ENCODE measurements around the gene TMOD2. TPM values are rescaled to one million over a fixed set of nuclear protein-coding genes. Genes with fewer than 3 reads are reported as not detected.
A peak's percentile ranks its signal among the peaks of the same experiment; 100 is the strongest.

The TMOD2 gene
- 1.4 TPM for total RNA-seq

DNA sequence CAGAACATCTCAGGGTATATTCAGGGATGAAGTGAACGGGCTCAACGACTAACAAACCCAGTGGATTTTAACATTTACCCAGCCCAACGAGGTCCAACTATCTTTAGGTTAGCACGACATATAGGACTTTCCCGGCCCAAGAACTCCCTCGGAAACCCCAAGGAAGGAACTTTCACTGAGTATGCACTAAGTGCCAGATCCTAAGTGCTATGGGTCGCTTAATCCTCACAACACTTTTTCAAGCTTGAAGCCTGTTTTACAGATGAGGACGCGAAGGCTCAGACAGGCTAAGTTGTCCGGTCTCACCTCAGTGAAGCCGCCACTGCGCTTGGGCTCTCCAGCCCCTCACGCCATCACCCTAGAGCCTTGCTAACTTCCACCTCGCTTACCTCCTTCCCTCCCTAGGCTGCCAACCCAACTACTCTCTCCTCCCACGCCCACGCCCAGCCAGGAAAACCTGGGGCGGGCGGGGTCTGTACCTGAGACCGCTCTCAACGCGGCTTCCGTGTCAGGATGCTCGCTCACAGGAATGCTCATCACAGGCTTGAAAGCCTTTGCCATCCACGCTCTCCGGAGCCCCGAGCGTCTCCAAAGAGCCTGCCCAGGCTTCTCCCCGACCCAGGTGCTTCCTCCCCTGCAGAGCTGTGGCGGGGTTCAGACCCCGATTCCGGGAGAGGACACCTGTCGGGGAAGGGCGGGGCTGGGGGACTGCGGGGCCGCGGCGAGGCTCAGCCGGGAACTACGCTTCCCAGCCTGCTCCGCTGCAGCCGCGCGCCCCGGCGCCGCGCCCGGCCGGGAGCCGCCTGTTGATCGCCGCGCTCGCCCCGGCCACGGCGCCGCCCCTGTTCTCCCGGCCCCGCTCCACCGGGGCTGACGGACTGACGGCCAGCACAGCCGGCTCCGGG is at the start of gene TMOD2:
TSS of gene TMOD2 (plus strand) at position 806 of the 905 bp plus-strand sequence. CDS start 14,845 bp downstream, outside the sequence.
- peak; percentile 63 for DNase-seq (ENCODE audit: low spot score)
- ATAC-seq: peak; percentile 97

DNA sequence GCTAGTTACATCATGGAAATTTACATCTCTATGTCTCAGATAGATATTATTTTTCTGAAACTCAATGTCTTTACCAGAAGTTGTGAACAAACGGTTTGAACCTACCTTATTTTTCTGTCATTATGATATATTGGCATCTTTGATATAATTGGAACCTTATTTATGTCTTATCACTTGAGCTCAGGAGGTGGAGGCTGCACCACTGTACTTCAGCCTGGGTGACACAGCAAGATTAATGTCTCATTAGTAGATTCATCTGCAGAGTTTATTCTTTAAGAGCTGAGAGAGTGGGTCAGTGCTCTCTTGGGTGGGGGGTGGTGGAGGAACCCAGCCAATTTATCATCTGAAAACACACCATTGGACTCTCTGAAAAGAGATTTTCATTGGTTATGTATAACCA is 48.7 kb upstream of the TMOD2 start:
- DNase-seq (ENCODE audit: low spot score): no peak
- no peak for ATAC-seq

DNA sequence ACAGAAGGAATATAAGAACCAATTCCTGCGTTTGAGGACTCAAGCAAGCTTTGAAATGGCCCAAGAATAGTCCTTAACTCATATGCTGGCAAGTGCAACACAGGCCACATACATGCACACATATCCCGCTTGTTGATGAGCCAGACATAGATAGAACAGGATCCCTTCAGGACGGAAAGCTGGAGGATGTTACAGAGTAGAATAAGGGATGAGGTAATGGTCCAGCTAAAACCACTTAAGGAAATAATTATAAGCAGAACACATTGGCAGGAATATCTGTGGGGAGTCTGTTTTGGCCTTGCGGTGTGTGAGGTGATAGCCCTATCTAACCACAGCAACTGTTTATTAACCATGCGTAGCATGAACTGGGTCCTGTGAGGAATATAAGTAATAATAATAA is 45.1 kb upstream of the TMOD2 start:
- no peak for DNase-seq (ENCODE audit: low spot score)
- ATAC-seq: no peak

DNA sequence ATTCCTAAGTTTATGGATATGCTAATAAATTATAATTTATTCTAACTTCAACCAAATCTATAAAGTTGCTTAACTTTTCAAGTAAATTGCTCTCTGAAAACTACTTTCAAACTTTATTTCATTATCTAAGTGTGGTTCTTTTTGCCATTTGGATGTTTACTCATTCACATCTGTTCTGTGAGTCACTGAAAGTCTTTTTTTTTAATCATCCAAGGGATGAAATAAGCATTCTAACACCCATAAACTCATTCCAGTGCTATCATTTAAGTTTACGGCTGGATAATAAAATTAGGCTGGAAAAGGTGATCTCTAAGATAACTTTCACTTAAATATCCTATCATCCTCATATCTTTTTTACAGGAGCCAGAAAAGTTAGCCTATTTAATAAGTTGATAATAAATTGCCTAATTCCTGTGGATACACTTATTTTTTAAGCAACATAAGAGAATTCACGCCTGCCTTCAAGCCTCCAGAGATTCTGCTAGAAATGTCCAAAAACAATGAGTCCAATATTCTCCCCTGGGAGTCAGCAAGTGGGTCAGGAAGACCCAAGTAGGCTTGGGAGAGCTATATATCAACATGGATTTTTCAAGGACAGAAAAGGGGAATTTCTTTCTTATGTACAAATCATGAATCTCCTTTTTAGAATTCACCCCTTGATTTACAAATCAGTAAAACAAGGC is 44.3 kb upstream of the TMOD2 start:
- DNase-seq (ENCODE audit: low spot score): no peak
- no peak for ATAC-seq

DNA sequence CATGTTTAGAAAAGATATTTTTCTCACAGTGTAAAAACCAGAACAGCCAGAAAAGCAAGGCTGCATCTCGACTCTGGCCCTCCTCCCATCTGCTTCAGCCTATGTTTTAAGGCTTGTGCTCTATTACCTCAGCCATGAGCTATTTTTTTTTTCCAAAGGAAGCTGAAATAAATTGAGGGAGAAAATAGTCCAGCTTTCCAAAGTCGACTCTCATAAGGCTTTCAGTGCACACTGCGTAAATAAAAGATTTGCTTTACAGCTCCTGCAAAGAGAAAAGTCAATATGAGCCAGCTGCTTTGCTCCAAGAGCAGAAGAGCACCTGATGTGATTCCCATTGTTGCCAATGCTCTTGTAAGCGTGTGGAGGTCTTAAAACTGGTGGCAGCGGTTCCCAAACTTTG is 43.4 kb upstream of the TMOD2 start:
- ATAC-seq: no peak
- no peak for DNase-seq (ENCODE audit: low spot score)

DNA sequence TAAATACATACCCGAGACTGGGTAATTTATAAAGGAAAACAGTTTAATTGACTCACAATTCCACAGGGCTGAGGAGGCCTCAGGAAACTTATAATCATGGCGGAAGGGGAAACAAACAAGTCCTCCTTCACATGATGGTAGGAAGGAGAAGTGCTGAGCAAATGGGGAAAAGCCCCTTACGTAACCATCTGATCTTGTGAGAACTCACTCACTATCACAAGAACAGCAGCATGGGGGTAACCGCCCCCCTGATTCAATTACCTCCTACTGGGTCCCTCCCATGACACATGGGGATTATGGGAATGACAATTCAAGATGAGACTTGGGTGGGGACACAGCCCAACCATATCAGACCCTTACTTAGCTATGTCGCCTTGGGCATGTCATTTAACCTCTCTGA is 42.4 kb upstream of the TMOD2 start:
- DNase-seq (ENCODE audit: low spot score): no peak
- ATAC-seq: no peak

DNA sequence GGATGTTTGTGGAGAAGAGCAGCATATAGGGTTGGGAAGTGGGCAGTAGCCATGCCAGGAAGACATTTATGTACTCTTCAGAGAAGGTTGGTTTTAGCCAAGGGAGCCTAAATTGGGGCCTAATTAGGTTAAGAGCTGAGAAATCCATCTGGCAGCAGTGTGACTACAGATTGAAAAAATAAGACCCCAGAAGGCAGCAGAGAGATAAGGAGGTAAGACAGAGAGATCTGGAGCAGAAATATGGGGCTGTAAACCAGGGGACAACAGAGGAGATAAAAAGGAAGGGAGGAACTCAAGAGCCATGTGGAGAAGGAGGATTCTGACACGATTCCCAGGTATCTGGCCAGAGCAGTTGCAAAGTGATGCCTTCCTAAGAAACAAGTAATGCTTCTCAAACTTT is 37.2 kb upstream of the TMOD2 start:
- DNase-seq (ENCODE audit: low spot score) (no peak), ATAC-seq (no peak)

DNA sequence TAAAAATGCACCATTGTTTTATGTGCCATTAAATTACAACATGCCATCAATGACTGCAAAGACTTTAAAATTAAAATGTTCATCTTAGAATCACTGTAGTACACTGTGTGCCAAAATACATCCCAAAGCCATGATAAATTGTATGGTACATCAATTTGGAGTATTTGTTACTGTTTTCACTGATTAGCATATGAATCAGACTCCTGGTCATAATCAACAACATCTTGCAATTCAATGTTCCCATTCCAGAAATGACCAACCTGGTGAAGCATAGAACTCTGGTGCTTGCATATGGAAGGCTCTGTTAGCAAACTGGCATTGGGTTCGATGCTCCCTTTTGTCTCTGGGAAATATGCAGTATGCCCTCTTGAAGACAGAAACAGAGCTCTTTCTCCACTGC is 36.5 kb upstream of the TMOD2 start:
- DNase-seq (ENCODE audit: low spot score) (no peak), ATAC-seq (no peak)

DNA sequence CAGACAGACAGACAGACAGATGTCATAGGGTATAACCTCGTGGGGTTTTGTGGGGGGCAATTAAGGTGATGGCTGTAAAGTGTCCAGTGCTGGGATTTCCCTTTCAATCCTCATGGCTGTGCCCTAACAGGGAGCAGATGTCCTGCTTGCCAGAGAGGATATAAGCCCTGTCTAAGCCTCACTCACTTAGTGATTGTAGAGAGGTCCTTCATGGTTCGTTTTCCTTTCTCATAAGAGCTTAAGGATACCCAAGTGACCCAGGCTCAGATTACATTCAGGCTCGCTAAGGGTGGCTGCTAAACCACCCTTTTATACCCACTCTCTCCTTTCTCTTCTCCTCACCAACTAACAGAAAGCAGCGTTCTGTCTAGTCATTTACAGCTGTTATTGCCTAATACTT is 33.2 kb upstream of the TMOD2 start:
- no peak for ATAC-seq

DNA sequence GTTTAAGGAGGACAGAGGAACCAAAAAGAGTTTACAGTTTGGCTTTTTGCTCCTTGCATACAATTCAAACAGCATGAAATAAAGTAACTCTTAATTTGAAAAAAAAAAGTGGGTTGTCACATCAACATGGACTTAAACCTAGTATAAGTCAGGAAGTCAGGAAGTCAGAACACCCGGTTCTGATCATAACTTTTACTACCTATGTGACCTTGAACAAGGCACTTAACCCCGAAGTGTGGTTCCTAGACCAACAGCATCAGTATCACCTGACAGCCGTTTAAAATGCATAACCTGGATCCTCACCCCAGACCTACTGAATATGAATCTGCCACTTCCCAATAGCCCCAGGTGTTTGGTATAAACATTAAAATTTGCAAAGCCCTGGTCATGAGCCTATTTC is 32.7 kb upstream of the TMOD2 start:
- ATAC-seq: no peak
- no peak for DNase-seq (ENCODE audit: low spot score)

More for the DNA sequence above, 33.2 kb upstream of the TMOD2 start:
- no peak for DNase-seq (ENCODE audit: low spot score)

DNA sequence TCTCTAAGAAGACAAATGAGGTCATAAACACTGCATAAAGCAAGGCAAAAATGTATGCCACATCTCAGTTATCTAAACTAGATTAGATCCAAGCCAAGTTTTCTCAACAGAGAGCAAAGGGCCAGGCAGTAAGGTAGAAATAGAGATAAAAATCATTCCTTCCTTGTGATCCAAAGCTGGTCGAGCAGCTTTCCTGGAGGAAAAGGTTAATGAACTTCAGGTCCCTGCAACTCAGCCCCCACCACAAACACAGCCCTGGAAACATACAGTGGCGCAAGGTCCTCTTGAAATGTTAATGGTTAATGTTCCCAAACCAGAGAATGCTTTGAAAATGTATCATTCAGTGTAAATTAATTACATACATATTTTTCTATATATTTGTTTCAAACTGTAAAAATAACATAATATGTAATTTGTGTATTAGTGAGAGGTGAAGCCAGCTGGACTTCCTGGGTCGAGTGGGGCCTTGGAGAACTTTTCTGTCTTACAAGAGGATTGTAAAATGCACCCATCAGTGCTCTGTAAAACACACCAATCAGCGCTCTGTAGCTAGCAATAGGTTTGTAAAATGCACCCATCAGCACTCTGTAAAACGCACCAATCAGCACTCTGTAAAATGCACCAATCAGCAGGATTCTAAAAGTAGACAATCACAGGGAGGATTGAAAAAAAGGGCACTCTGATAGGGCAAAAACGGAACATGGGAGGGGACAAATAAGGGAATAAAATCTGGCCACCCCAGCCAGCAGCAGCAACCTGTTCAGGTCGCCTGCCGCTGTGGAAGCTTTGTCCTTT is 31.0 kb upstream of the TMOD2 start:
- no peak for DNase-seq (ENCODE audit: low spot score)
- no peak for ATAC-seq

DNA sequence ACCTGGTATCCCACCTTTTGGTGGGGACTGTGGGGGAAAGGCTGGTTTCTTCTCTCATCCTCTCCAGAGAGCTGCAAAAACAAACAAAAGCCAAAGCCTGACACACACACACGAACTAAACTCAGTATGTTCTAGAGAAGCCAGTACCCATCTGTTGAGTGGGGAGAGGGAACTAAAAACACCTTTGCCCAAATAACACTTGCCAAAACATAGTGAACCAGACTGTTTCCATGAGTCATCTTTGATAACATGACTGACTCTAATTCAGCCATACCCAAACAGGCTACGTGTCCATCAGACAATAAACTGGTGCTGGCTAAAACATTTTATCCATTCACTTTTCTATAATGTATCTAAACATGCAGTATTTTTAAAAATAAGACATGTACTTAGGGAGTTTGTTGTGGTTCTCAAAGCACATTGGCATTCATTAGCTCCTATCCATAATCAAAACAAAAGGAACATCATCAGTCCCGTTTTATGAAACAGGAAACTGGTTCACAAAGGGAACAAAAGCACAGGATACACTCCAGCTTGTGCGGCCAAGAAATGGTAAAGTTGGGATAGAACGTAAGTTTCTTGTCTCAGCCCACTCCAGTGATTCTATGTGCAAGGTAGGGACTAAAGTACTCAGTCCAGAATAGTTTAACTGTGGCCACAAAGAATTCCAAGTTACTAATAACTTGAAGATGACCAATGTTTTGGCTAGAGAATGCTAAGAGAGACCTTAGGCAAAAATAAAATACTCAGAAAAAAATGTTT is 30.0 kb upstream of the TMOD2 start:
- DNase-seq (ENCODE audit: low spot score): no peak

DNA sequence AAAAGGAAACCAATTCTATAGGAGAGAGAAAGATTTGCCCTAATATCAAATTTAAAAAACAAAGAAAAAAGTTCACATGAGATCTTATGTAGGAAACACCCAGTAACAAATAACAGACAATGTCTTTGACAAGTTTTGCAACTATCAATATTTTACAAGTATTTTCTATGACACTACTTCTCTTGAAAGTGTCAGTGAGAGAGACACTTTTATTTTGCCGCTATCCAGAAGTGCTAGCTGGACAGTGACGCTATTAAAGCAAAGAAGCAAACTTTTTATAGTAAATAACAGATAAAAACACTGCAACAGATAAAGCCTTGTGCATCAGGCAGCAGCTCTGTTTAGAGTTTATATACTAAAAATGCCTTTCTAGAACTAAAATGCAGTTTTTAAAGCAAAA is 27.2 kb upstream of the TMOD2 start:
- ATAC-seq (no peak), DNase-seq (ENCODE audit: low spot score) (no peak)

More for the DNA sequence above, 30.0 kb upstream of the TMOD2 start:
- no peak for ATAC-seq

DNA sequence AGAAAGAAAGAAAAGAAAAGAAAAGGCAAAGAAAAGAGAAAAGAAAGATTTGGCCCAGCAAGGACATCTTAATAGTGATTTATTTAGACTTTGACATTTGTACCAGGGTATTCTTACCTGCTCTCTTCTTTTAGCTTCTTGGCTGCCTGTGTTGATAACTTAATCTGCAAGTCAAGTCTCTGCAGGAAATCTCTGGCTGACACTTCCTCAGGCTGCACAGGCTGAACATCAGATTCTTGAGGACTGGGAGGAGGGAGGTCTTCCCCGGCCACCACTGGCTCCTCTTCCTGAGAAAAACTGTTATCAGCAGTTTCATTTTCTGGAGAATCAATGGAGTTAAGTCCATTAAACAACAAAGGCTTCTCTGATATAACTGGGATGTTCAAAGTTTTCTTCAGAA is 26.7 kb upstream of the TMOD2 start:
- DNase-seq (ENCODE audit: low spot score) (no peak), ATAC-seq (peak; percentile 42)

DNA sequence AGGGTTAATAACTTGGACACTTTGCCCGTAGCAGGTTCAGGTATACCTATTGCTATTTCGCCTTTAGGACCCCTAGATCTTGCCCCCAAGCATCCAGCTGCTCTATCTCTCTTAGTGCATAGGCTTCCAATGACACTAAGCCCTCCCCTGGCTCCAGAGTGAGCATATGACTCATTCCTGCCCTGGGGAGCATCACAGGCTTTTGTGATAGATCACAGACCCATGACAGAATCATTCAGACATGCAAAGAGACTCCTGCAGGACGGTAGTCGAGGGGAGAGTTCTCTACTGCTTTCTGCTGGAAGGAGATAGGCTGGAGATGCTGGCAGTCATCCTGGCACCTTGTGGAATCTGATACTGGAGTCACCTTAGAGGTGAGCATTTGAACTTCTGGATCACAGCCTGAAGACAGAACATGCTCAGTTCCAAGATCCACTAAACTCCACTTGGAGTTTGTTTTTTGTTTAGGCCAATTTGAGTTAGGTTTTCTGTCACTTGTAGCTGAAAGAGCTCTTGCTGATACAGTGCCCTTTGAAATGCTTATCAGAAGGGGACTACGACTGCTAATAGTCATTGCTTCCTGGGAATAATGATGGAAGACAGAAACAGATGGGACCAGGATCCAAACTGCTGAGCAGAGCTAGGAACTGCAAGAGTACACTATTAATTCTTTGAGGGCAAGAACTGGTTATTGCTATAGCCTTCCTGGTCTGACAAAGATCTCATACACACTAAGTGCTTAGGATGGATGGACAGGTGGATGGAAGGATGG is 24.9 kb upstream of the TMOD2 start:
- ATAC-seq (peak; percentile 67), DNase-seq (ENCODE audit: low spot score) (no peak)

DNA sequence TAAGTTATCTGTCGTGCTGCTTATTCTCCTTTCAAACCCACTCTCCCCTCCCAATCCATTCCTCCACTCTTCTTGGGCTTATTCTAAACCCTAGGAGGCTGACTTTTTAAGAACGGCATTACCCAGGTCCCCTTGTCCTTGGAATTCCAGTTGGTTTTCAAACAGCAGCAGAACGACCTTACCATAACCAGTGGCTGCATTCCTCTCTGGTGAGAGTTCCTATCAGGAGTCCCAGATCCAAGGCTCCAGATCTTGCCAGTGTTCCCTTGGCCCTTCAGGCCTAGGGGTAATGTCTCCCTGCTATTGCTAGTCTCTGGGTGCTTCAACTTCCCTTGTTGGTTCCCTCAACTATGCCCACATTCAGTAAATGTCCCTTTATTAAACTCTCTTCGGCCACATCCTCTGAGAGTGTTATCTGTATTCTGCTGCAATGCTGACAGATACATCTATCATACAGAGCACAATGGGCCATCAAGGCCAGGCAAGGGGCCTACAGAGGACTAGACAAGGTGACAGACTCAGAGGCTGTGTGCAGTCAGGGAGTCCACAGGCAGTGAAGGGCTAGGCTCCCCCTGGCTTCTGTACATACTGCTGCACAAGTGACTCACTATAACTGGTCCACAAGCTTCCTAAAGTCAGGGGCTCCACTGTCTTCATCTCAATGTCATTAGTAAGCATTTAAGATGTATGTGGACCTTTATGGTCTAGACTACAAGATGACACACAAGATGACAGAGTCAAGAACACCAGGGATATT is 24.1 kb upstream of the TMOD2 start:
- DNase-seq (ENCODE audit: low spot score) (no peak), ATAC-seq (no peak)

DNA sequence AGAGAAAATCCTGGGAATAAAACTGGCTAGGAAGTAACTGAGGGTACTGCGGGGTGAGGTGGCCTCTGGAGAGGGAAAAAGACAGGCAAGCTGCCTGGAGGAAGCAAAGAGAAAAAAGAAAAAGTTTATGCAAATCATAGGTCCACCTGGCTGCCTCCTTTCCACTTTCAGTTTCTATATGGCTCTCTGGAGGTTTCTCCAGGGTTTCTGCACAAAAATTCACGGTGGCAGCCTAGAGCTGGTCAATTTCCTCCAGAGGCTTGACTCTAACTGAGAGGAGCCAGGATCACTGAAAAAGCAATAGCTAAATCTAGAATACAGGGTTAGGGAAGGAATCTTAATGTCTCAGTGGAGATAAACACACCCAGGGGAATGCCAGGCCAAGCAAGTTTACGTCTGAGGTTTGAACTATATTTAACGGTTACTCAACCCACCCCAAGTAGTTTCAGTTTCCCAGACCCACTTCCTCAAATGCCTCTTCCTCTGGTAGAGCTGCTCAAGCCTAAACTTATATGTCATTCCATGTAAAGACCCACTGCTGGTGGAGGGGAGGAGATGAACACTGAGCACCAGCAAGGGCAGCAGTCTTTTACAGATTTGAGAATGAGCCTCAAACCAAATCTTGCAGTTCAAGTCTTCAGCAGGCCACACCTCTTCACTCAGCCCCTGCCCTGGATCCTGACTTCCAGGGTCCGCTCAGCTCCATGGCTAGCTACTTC is 19.7 kb upstream of the TMOD2 start:
- peak; percentile 78 for ATAC-seq

DNA sequence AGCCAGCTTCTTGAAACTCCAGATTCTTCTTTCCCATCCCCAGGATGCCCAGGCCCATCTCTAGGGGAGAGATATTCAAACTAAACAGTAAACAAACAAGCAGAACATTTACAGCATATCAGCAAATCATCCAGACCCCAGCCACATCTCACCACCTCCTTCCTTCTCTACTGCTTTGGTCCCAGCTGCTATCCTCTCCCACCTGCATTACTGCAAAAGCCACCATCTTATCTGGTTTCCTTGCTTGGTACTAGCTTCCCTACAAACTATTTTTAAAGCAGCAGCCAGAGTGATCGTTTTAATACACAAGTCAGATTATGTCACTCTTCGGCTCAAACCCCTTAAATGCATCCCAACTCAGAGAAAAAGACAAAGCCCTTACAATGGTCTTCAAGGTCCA is 18.8 kb upstream of the TMOD2 start:
- ATAC-seq: no peak
- no peak for DNase-seq (ENCODE audit: low spot score)

More for the DNA sequence above, 19.7 kb upstream of the TMOD2 start:
- DNase-seq (ENCODE audit: low spot score): no peak
